OCI-LY7 (cell line): ENCODE data around the gene SELENOK. TPM values are rescaled to one million over a fixed set of nuclear protein-coding genes. Genes with fewer than 3 reads are reported as not detected.

Experiments used
- BruUV-seq: library from RNA; stranded (reverse); fragments of 400-500 nt; replicated peaks from 2 replicates; lab custom pipeline; 2021; lab: Mats Ljungman, UMichigan
- CTCF ChIA-PET: fragments of 300-600 bp; sonication (Branson Sonifier 250); formaldehyde crosslinking; loops from one replicate; lab custom pipeline; 2022; ENCODE audit warnings: antibody characterized with exemption; ENCODE audit not compliant: unreplicated experiment; lab: Charles Lee
- POLR2A ChIA-PET: fragments of 300-600 bp; sonication (Branson Sonifier 250); formaldehyde crosslinking; loops from one replicate; lab custom pipeline; 2022; ENCODE audit warnings: antibody characterized with exemption; lab: Charles Lee
- DNase-seq: peaks from one replicate; pipeline ENCODE4 v3.0.0-alpha.2; 2015; ENCODE audit warnings: low spot score
- H2AFZ ChIP-seq: fragments of 200-600 bp; sonication (generic), shearing (Covaris generic); 2 replicates; pipeline ENCODE4 v1.6.1; 2014; ENCODE audit warnings: mild to moderate bottlenecking, antibody characterized with exemption, low read length, moderate library complexity
- H3K27ac ChIP-seq: fragments of 200-600 bp; sonication (generic); 2 replicates; pipeline ENCODE4 v1.5.1; 2014; ENCODE audit warnings: mixed run types, low read depth, mild to moderate bottlenecking, moderate library complexity, low read length, inconsistent platforms; ENCODE audit not compliant: poor library complexity, severe bottlenecking
- H3K36me3 ChIP-seq: fragments of 200-600 bp; sonication (generic); 2 replicates; pipeline ENCODE4 v1.6.1; 2014; ENCODE audit warnings: mild to moderate bottlenecking, antibody characterized with exemption, low read length, moderate library complexity, mixed read lengths; ENCODE audit not compliant: insufficient read depth
- H3K4me1 ChIP-seq: fragments of 200-600 bp; sonication (generic); 2 replicates; pipeline ENCODE4 v1.5.1; 2014; ENCODE audit warnings: mild to moderate bottlenecking, low read length; ENCODE audit not compliant: insufficient read depth, poor library complexity, severe bottlenecking
- H3K4me2 ChIP-seq: fragments of 200-600 bp; sonication (generic); 2 replicates; pipeline ENCODE4 v1.6.1; 2014; ENCODE audit warnings: mild to moderate bottlenecking, low read length
- H3K4me3 ChIP-seq: fragments of 200-600 bp; sonication (generic); 2 replicates; pipeline ENCODE4 v1.5.1; 2014; ENCODE audit warnings: mild to moderate bottlenecking, low read depth, low read length; ENCODE audit not compliant: poor library complexity, severe bottlenecking
- H3K79me2 ChIP-seq: fragments of 200-600 bp; sonication (generic); 2 replicates; pipeline ENCODE4 v1.6.1; 2016; ENCODE audit warnings: low read depth, mild to moderate bottlenecking, low read length, moderate library complexity, mixed read lengths; ENCODE audit not compliant: insufficient read depth
- H3K9me2 ChIP-seq: fragments of 200-600 bp; sonication (generic); 2 replicates; pipeline ENCODE4 v1.6.1; 2016; ENCODE audit warnings: mild to moderate bottlenecking, low read length, mixed read lengths; ENCODE audit not compliant: insufficient read depth
- H3K9me3 ChIP-seq: fragments of 200-600 bp; sonication (generic); 2 replicates; pipeline ENCODE4 v1.6.1; 2014; ENCODE audit warnings: mild to moderate bottlenecking, mixed run types, low read length, mixed read lengths
- H4K20me1 ChIP-seq: fragments of 200-600 bp; sonication (generic); 2 replicates; pipeline ENCODE4 v1.6.1; 2014; ENCODE audit warnings: mild to moderate bottlenecking, antibody characterized with exemption, low read length, moderate library complexity, mixed read lengths; ENCODE audit not compliant: insufficient read depth
- CTCF ChIP-seq: fragments of 200-600 bp; sonication (generic); conservative IDR thresholded peaks from 2 replicates; pipeline ENCODE4 v1.5.1; 2014; ENCODE audit warnings: mild to moderate bottlenecking, antibody characterized with exemption, low read length, moderate library complexity, mixed read lengths
- EZH2phosphoT487 ChIP-seq: fragments of 200-600 bp; sonication (generic); IDR thresholded peaks from 2 replicates; pipeline ENCODE4 v1.6.1; 2018; ENCODE audit warnings: low read depth, borderline replicate concordance, mild to moderate bottlenecking, mixed run types, antibody characterized with exemption, low read length, moderate library complexity, mixed read lengths
- intact Hi-C: fragments of 100-400 bp; cut with micrococcal nuclease; formaldehyde crosslinking; loops from one replicate; pipeline ENCODE4 v1.10.0; 2022; ENCODE audit not compliant: unreplicated experiment
- total RNA-seq, 2 experiments: library from RNA; depleted of rRNA in 1 of 2; stranded (reverse); fragments of >200 nt in 1 of 2; shearing (Covaris generic) in 1 of 2; gene quantifications; 2 replicates each; pipeline ENCODE4 v1.2.3, GENCODE V29; 2014 to 2022

The SELENOK gene
- total RNA-seq, 2 experiments from 2014 or later = 36.7 to 48.7 TPM

GRCh38 chr3:53884623-53885022, 7.0 kb downstream of the SELENOK start:
- H3K4me1 ChIP-seq = peaks cover 17% of the 10 kb centered on the region
- no peaks in the 10 kb centered on the region for H3K9me3 ChIP-seq
- intact Hi-C loops = no loop called here
- no peak overlapping the region for H2AFZ ChIP-seq
- H4K20me1 ChIP-seq = no peaks in the 10 kb centered on the region
- no peak overlapping the region for H3K4me3 ChIP-seq
- ChIA-PET POLR2A (no interaction called here), CTCF (no interaction called here)
- H3K9me2 ChIP-seq = no peaks in the 10 kb centered on the region
- H3K27ac ChIP-seq = no peak overlapping the region
- no peak for DNase-seq
- no TSS peak for BruUV-seq
- TF ChIP-seq EZH2phosphoT487 = no peak
- TF ChIP-seq CTCF = no peak
- peaks cover 27% of the 10 kb centered on the region for H3K79me2 ChIP-seq
- H3K4me2 ChIP-seq = no peak overlapping the region
- peaks cover 64% of the 10 kb centered on the region for H3K36me3 ChIP-seq

GRCh38 chr3:53883008-53883407, 8.7 kb downstream of the SELENOK start:
- no peak overlapping the region for H2AFZ ChIP-seq

More at GRCh38 chr3:53883008-53883407, 8.7 kb downstream of the SELENOK start:
- Histone ChIP-seq H3K4me3 (no peak overlapping the region), H3K9me3 (no peaks in the 10 kb centered on the region), H3K4me2 (no peak overlapping the region), H3K79me2 (peaks cover 20% of the 10 kb centered on the region), H3K9me2 (no peaks in the 10 kb centered on the region), H3K36me3 (peaks cover 70% of the 10 kb centered on the region), H3K27ac (no peak overlapping the region), H3K4me1 (peaks cover 16% of the 10 kb centered on the region), H4K20me1 (no peaks in the 10 kb centered on the region)
- POLR2A ChIA-PET = interaction anchor here (0.6 to 1.0 kb wide), 3 partner anchors 9 to 715 kb away, joined by 3 read pairs; partner anchors contain the start of gene SELENOK
- intact Hi-C loops = no loop called here
- TF ChIP-seq EZH2phosphoT487 = no peak
- TF ChIP-seq CTCF = no peak
- no TSS peak for BruUV-seq
- no peak for DNase-seq
- CTCF ChIA-PET = no interaction called here
